Measurements from ENCODE around the gene IL1RAP.

Gene IL1RAP

DNA sequence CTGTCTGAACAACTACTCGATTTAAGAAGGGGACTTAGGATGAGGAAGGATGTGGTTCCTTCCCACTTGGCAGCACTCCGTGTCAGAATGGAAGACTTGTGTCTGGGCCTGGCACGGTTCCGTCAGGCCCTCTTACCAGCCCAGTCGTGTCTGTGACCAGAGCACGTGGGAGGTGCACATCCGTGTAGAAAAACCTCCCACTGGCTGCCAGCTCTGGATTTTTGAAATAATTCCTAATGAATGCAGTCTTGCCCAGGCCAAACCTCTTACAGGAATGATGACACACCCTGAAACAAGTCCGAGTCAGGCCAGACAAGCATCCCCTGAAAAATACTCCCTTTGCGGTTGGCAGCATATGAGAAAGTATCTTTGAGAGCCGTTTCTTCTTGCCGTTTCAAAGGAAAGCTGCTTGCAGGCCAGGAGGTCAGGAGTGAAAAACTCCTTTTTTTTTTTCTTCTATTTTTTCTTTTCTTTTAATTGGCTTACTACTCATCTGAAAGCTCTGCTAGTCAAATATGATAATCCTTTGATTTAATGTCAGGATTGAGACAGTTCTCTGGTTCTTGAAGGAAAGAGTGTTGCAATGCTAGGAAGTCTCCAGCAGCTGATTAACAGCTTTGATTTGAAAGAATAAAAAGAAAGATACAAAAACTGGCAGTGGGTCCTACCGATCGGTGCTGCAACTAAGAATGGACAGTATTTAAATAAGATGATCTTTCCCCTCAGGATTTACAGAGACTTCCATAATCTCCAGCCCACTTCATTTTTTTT lies 19.8 kb downstream of the IL1RAP start:
- H3K27ac ChIP-seq: no peak overlapping the region
- TF ChIP-seq, protein P1, sequence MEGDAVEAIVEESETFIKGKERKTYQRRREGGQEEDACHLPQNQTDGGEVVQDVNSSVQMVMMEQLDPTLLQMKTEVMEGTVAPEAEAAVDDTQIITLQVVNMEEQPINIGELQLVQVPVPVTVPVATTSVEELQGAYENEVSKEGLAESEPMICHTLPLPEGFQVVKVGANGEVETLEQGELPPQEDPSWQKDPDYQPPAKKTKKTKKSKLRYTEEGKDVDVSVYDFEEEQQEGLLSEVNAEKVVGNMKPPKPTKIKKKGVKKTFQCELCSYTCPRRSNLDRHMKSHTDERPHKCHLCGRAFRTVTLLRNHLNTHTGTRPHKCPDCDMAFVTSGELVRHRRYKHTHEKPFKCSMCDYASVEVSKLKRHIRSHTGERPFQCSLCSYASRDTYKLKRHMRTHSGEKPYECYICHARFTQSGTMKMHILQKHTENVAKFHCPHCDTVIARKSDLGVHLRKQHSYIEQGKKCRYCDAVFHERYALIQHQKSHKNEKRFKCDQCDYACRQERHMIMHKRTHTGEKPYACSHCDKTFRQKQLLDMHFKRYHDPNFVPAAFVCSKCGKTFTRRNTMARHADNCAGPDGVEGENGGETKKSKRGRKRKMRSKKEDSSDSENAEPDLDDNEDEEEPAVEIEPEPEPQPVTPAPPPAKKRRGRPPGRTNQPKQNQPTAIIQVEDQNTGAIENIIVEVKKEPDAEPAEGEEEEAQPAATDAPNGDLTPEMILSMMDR (IDR thresholded peaks at IDR 0.05): no peak
- TF ChIP-seq ZFX (IDR thresholded peaks at IDR 0.05; ENCODE audit: borderline replicate concordance): no peak

DNA sequence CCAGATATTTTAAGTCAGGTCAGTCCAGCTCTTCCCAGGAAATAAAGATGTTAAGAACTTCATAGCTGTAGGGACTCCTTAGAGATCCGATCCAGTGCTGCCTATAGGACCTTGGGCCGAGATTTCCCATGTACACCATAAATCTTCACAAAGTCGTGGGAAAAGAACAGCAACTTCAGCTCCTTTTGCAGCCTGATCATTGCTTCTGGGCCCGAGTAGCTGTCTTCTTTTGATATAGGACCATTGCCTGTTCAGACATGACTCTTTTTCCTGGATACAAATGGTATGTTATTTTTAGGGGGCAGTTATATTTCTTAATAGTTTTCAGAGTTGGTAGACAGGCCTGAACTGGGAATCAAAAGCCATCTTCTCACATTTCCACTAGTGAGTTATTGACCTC lies 20.5 kb downstream of the IL1RAP start:
- TF ChIP-seq ZFX (IDR thresholded peaks at IDR 0.05; ENCODE audit: borderline replicate concordance): no peak
- H3K27ac ChIP-seq: no peak overlapping the region

DNA sequence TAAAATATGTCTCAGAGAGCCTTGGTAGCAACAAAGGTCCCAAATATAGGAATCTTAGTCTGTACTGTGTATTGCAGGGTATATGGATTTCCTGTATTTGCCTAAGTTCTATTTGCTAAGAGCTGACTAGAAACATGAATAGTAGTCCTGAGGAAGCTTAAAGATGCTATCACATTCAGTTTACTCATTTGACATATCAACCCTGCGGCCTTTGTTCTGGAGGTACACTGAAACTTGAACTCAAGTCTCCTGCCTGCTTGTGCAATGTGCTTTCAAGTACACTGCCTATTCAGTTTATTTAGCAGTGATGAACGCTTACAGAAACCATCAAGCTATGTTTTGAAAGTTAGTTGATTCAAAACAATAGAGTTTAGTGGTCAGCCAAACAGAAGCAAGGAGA lies 21.1 kb downstream of the IL1RAP start:
- H3K27ac ChIP-seq: no peak overlapping the region
- no peak for TF ChIP-seq ZFX (IDR thresholded peaks at IDR 0.05; ENCODE audit: borderline replicate concordance)
- TF ChIP-seq, protein P1 (IDR thresholded peaks at IDR 0.05): no peak

DNA sequence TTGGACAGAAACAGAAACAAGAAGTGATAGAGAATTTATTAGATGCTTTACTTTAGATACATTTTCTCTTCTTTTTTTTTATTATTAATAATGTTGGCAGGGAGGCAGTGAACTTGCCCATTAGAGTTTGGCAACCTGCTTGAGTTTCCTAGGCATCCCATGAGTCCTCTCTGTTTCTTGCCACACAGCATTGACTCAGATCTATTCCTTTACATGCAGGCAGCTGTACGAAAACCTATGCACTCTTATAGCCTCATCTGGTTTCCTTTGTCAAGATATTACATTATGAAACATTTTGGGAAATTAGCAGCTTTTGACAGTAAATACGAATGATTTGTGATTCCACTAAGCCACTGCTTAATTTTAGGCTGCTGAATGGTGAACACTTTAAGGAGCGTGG lies 23.3 kb downstream of the IL1RAP start:
- no peak overlapping the region for H3K27ac ChIP-seq
- TF ChIP-seq, protein P1 (IDR thresholded peaks at IDR 0.05): no peak
- TF ChIP-seq ZFX (IDR thresholded peaks at IDR 0.05; ENCODE audit: borderline replicate concordance): no peak

DNA sequence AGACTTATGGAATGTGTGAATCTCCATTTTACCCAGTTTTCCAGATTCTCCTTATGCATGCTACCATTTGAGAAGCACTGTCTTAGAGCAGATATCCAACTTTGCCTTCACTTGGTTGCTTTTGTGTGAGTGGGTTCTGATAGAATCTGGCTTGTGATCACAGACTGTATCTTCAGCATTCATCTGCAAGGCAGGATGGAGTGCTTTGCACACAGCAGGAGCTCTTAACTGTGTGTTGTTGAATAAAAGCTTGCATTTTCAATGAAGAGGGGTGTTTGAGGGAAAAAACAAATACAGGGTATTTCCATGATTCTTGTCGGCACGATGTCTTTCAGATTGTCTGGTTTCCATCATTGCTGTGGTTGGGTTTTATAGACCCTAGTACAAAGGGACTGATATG lies 24.4 kb downstream of the IL1RAP start:
- TF ChIP-seq, protein P1 (IDR thresholded peaks at IDR 0.05): no peak
- no peak for TF ChIP-seq ZFX (IDR thresholded peaks at IDR 0.05; ENCODE audit: borderline replicate concordance)
- H3K27ac ChIP-seq: no peak overlapping the region

DNA sequence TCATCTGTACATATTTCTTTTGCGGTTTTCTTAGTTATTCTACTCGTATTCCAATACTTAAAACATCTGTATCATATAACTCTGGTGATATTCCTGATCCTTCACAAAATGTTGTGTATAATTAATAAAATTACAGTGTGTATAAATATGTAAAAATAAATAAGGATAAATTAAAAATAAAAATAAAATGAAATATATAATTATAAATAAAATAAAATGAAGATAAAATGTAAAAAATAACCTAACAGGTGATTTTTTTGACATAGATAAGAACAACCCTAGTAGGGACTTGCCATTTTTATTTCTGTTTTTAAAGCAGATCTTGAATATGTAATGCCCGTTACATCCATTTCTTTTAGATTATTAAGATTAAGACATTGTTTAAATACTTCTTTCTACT lies 25.6 kb downstream of the IL1RAP start:
- no peak overlapping the region for H3K27ac ChIP-seq
- TF ChIP-seq ZFX (IDR thresholded peaks at IDR 0.05; ENCODE audit: borderline replicate concordance): no peak
- TF ChIP-seq, protein P1 (IDR thresholded peaks at IDR 0.05): no peak

DNA sequence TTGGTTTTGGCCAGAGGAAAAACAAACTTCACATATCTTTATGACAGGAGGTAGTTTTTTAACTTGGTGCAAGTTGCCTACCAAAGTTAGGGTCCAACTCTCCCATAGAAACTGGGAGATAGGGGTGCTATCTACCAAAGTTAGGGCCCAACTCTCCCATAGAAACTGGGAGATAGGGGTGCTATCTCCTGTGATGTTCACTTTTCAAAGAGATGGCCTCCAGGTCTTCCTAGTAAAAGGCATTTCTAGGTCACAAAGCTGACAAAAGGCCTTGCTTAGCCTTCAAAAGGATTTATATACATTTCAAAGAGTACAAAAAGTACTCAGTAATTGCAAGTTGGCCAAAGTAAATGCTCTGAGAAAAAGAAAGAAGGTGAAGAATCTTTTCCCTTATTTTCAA lies 27.1 kb downstream of the IL1RAP start:
- H3K27ac ChIP-seq: no peak overlapping the region
- TF ChIP-seq ZFX (IDR thresholded peaks at IDR 0.05; ENCODE audit: borderline replicate concordance): no peak
- TF ChIP-seq, protein P1 (IDR thresholded peaks at IDR 0.05): no peak

DNA sequence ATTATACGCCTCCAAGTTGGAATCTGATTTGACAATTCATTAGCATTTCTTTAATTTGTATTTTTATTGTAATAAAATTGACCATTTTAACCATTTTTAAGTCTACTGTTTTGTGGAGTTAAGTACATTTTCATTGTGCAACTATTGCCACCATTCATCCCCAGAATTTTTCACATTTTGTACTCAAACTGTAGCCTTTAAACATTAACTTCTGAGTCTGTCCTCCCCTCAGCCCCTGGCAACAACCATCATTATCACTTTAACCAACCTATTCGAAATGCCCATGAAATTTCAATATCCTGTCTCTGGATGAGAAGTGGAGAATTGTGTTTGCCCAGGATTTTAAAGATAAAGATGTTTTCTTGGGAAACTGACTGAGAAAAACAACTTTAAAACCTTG lies 27.7 kb downstream of the IL1RAP start:
- H3K27ac ChIP-seq: no peak overlapping the region
- TF ChIP-seq, protein P1 (IDR thresholded peaks at IDR 0.05): no peak
- no peak for TF ChIP-seq ZFX (IDR thresholded peaks at IDR 0.05; ENCODE audit: borderline replicate concordance)
